Mammary epithelial cell (primary cell): ENCODE data around the gene BCAP31.

ENCODE experiments used
- CTCF ChIP-seq, 2 donors: IDR thresholded peaks in 1 of 2; conservative IDR thresholded peaks in 1 of 2; 2 replicates each; pipeline ENCODE4 v1.5.1; 2011 to 2012; ENCODE audit warnings: inconsistent platforms in 2 of 2, low read length in 2 of 2, mild to moderate bottlenecking in 2 of 2, control low read depth in 1 of 2, low read depth in 1 of 2; ENCODE audit not compliant: insufficient read depth in 1 of 2; ENCODE audit errors: extremely low read depth in 1 of 2
- EZH2 ChIP-seq: IDR thresholded peaks from 2 replicates; pipeline ENCODE4 v1.6.1; 2012; ENCODE audit warnings: low read length, inconsistent platforms, borderline replicate concordance

DNA sequence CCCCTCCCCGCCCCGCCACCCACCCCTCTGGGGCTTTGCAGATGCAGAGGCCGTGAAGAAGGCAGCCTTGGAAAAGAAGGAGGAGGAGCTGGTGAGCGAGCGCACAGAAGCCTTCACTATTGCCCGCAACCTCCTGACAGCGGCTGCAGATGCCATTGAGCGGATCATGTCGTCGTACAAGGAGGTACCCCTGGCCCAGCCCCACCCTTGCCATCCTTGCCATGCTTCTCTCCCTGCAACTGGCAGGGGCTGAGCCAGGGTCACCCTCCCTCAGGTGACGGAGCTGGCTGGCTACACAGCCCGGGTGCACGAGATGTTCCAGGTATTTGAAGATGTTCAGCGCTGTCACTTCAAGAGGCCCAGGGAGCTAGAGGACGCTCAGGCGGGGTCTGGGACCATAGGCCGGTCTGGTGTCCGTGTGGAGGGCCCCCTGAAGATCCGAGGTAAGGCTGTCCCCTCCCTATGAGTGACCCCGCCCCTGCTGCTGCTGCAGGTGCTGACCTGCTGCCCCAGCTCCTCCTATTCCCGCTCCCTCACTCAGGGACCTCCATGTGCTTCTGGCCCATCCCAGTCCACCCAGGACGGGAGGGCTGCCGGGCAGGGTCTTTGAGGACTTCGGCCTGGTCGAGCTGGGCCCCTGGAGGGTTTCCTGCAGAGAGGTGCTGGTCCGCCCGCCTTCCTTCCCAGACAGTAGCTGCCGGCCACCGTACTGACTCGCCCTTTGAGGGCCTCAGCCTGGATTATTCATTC is 12.1 kb upstream of the BCAP31 start:
- TF ChIP-seq CTCF (conservative IDR thresholded peaks at IDR 0.05 in 1 of 2, IDR thresholded peaks at IDR 0.05 in 1 of 2; ENCODE audit: extremely low read depth in 1 of 2, insufficient read depth in 1 of 2, low read depth in 1 of 2, low read length in 2 of 2) (no peak), EZH2 (no peak)
